22Rv1 (cell line): ENCODE measurements around the gene HEATR9.

Experiments used
- CTCF ChIP-seq: fragments of 450-650 bp; IDR thresholded peaks from 2 replicates; pipeline ENCODE4 v1.5.1; 2017; ENCODE audit warnings: mild to moderate bottlenecking
- ZFX ChIP-seq: fragments of 450-650 bp; IDR thresholded peaks from 2 replicates; pipeline ENCODE4 v1.6.1; 2017; ENCODE audit warnings: antibody characterized with exemption, borderline replicate concordance

GRCh38 chr17:35841101-35841500, 27.6 kb downstream of the HEATR9 start:
- TF ChIP-seq CTCF (no peak), ZFX (no peak)
